Hematopoietic multipotent progenitor cell treated with erythropoietin and hydrocortisone succinate and interleukin-3 and kit ligand, for 4 days (in vitro differentiated cells): ENCODE results near the gene ZC3H7A.

ENCODE experiments used
- DNase-seq: peaks from one replicate; pipeline ENCODE4 v3.0.0-alpha.2; 2015

The ZC3H7A gene

GRCh38 chr16:11734025-11734652 lies 62.9 kb downstream of the ZC3H7A start:
- DNase-seq: peak; percentile 62

- no peak for DNase-seq
These were observed 65.8 kb downstream of the ZC3H7A start for GRCh38 chr16:11731222-11731621.

GRCh38 chr16:11729787-11730186 lies 67.3 kb downstream of the ZC3H7A start:
- DNase-seq: no peak

GRCh38 chr16:11727796-11728543 lies 69.1 kb downstream of the ZC3H7A start:
- peak; percentile 91 for DNase-seq

GRCh38 chr16:11726008-11726407 lies 71.0 kb downstream of the ZC3H7A start:
- DNase-seq: no peak

DNA sequence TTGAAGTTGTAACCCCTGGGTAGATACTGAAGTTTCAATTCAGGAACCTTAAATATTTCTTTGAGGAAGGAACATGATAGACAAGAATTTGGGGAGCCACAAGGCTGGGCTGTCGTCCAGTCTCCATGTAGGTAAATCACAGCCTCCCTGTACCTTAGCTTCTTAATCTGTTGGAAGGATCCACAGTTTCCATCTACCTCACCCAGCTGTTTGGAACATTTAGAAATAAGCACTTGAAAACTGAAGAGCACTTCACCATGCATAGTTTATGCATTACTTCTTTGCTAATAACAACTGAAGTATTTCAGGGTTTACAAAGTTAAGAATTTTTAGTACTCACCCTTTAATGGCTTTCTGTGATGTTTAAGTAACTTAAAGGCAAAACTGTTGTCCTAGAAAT lies 71.6 kb downstream of the ZC3H7A start:
- no peak for DNase-seq

DNA sequence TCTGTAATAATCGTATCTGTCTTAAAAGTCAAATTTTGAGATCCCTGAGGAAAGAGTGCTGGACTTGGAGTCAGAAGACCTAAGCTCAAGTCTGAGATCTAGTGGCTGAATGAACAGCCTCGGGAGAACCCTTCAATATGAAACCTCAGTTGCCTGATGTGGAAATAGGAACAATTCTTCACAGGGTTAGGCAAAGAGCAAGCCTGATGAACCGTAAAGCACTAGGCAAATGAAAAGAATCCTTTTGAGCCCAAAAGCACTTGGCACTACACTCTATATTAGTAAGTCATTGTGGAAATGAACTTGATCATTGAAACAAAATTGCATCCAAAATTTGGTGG lies 74.6 kb downstream of the ZC3H7A start:
- DNase-seq: no peak

- DNase-seq: no peak
These were observed 75.1 kb downstream of the ZC3H7A start for GRCh38 chr16:11721781-11722467.

- DNase-seq: no peak
These were observed 77.3 kb downstream of the ZC3H7A start for GRCh38 chr16:11719762-11720161.

DNA sequence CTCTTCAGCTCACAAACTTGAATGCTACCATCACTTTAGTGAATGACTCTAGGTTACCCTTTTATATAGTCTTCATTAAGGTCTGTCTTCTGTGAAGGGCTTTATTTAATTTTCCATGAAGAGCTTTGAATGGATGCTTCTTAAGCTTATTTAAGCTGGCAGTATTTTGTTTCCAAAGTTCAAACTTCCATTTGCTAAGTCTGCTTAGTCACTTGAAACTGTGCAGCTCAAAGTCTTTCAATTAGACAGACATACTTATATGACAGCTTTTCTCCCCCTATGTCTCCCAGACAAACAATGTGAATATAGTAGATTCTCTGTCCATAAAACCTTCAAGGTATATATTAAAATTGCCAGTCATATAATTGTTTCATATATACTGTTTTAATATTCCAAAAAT lies 77.9 kb downstream of the ZC3H7A start:
- no peak for DNase-seq

GRCh38 chr16:11717811-11718210 lies 79.2 kb downstream of the ZC3H7A start:
- DNase-seq: no peak

- DNase-seq: no peak
These were observed 80.7 kb downstream of the ZC3H7A start for GRCh38 chr16:11716336-11716735.

DNA sequence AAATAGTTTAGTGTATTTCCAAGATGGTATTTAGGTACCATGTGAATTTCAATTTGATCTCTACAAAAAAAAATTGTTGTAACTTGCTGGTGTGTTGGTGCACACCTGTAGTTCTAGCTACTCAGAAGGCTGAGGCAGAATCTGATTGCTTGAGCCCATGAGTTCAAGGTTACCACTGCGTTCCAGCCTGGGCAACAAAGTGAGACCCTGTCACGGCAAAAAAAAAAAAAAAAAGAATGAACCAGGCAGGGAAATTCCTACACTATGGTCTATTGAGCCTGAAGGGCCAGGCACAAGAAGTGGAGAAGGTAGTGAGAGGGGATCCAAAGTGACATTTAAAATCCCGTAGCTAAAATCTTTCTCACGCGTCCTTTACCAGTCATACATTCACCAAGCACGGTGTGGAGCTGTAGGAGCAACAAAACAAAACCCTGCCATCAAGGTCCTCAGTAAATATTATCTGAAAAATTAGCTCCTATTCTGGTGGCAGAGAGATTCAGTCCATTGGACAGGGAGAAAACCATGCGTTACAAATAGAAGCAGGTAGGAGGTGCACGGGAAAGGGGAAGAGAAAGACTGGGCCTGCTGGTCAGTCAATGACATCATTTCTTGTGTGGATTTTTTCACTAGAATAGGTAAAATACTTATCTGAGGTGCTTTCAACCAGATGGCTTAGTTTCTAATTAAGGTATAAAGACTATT lies 81.7 kb downstream of the ZC3H7A start:
- DNase-seq: no peak

GRCh38 chr16:11712122-11712521 lies 84.9 kb downstream of the ZC3H7A start:
- DNase-seq: no peak

GRCh38 chr16:11711662-11712061 lies 85.4 kb downstream of the ZC3H7A start:
- DNase-seq: no peak

GRCh38 chr16:11708421-11708820 lies 88.6 kb downstream of the ZC3H7A start:
- DNase-seq: no peak

- no peak for DNase-seq
These were observed 89.3 kb downstream of the ZC3H7A start for GRCh38 chr16:11707679-11708197.

- peak; percentile 30 for DNase-seq
These were observed 90.8 kb downstream of the ZC3H7A start for GRCh38 chr16:11706180-11706742.

GRCh38 chr16:11705311-11706025 lies 91.6 kb downstream of the ZC3H7A start:
- peak; percentile 56 for DNase-seq
